ENCODE data around the gene MIEF1.

GRCh38 chr22:39457556-39458443, 44.3 kb upstream of the MIEF1 start:
- TF ChIP-seq CTCF (IDR thresholded peaks at IDR 0.05): no peak
- TF ChIP-seq POLR2A (IDR thresholded peaks at IDR 0.05): no peak

Data from stomach (tissue), 4 donors.